MM.1S (cell line): ENCODE measurements around the gene GORASP1.

ENCODE experiments used
- DNase-seq: peaks from one replicate; pipeline ENCODE4 v3.0.0-alpha.2; 2015
- H2AFZ ChIP-seq: fragments of 300-600 bp; sonication (generic); 2 replicates; pipeline ENCODE4 v1.6.0; 2016; ENCODE audit warnings: antibody characterized with exemption, low read length
- H3F3A ChIP-seq: fragments of 300-600 bp; sonication (generic); 2 replicates; pipeline ENCODE4 v1.6.1; 2016; ENCODE audit warnings: mild to moderate bottlenecking, antibody characterized with exemption, low read length, moderate library complexity, mixed read lengths; ENCODE audit not compliant: insufficient read depth
- H3K27ac ChIP-seq: fragments of 300-600 bp; sonication (generic); 2 replicates; pipeline ENCODE4 v1.5.1; 2016; ENCODE audit warnings: mild to moderate bottlenecking, low read length
- H3K27me3 ChIP-seq: fragments of 300-600 bp; sonication (generic); replicated peaks from 2 replicates; pipeline ENCODE4 v1.6.0; 2016; ENCODE audit warnings: low read length; ENCODE audit not compliant: insufficient read depth
- H3K36me3 ChIP-seq: fragments of 300-600 bp; sonication (generic); replicated peaks from 2 replicates; pipeline ENCODE4 v1.6.1; 2016; ENCODE audit warnings: mild to moderate bottlenecking, low read length, mixed read lengths; ENCODE audit not compliant: insufficient read depth
- H3K4me1 ChIP-seq: fragments of 300-600 bp; sonication (generic); 2 replicates; pipeline ENCODE4 v1.6.1; 2016; ENCODE audit warnings: low read length, mixed read lengths
- H3K4me2 ChIP-seq: fragments of 300-600 bp; sonication (generic); 2 replicates; pipeline ENCODE4 v1.6.0; 2016; ENCODE audit warnings: low read depth, low read length
- H3K4me3 ChIP-seq: fragments of 300-600 bp; sonication (generic); 2 replicates; pipeline ENCODE4 v1.5.1; 2016; ENCODE audit warnings: low read length, mixed read lengths
- H3K79me2 ChIP-seq: fragments of 300-600 bp; sonication (generic); 2 replicates; pipeline ENCODE4 v1.6.1; 2016; ENCODE audit warnings: mixed run types, low read length, mixed read lengths
- H3K9ac ChIP-seq: fragments of 300-600 bp; sonication (generic); 2 replicates; pipeline ENCODE4 v1.6.1; 2016; ENCODE audit warnings: low read length, mixed read lengths
- H3K9me2 ChIP-seq: fragments of 300-600 bp; sonication (generic); replicated peaks from 2 replicates; pipeline ENCODE4 v1.6.1; 2016; ENCODE audit warnings: mild to moderate bottlenecking, low read length, mixed read lengths; ENCODE audit not compliant: insufficient read depth
- H3K9me3 ChIP-seq: fragments of 300-600 bp; sonication (generic); replicated peaks from 2 replicates; pipeline ENCODE4 v1.6.1; 2016; ENCODE audit warnings: mild to moderate bottlenecking, low read length, mixed read lengths; ENCODE audit not compliant: insufficient read depth
- H4K20me1 ChIP-seq: fragments of 300-600 bp; sonication (generic); 2 replicates; pipeline ENCODE4 v1.6.1; 2016; ENCODE audit warnings: mild to moderate bottlenecking, low read length, moderate library complexity, mixed read lengths; ENCODE audit not compliant: insufficient read depth
- EZH2 ChIP-seq: fragments of 300-600 bp; sonication (generic); optimal IDR thresholded peaks from 2 replicates; pipeline ENCODE3; 2017; ENCODE audit warnings: low read depth, mild to moderate bottlenecking, antibody characterized with exemption, low read length, mixed read lengths
- EZH2phosphoT487 ChIP-seq: fragments of 300-600 bp; sonication (generic); IDR thresholded peaks from 2 replicates; pipeline ENCODE4 v1.6.1; 2018; ENCODE audit warnings: antibody characterized with exemption, low read length
- TF ChIP-seq, protein P1 (sequence below): fragments of 300-600 bp; sonication (generic); IDR thresholded peaks from 2 replicates; pipeline ENCODE4 v1.5.1; 2016; ENCODE audit warnings: antibody characterized with exemption, low read length, mixed read lengths

GORASP1 gene

DNA sequence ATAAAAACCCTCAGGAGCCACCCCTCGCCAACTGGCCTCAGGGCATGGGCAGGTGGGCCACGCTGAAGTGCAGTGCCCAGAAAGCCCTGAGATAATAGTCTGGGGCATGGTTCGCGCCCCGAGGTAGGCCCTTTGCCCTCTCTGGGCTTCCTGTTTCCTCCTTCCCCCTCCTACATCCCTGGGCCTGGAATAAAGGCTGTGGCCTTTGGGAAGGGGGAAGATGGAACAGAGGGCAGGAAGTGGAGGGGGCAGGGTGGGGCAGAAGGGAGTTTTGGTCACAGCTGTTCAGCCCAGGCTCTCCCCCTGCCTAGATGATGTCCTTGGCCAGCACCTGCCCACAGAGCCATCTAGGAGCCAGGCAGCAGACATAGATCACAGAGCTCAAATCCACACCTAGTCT lies 34.6 kb upstream of the GORASP1 start:
- Histone ChIP-seq H3K27me3 (no peaks in the 10 kb centered on the region), H3F3A (no peaks in the 10 kb centered on the region), H3K9me2 (no peaks in the 10 kb centered on the region), H3K9me3 (no peaks in the 10 kb centered on the region), H2AFZ (no peak overlapping the region), H3K27ac (no peak overlapping the region), H3K4me2 (no peak overlapping the region), H4K20me1 (no peaks in the 10 kb centered on the region), H3K79me2 (peaks cover 14% of the 10 kb centered on the region), H3K9ac (no peak overlapping the region), H3K4me1 (peaks cover 3% of the 10 kb centered on the region), H3K4me3 (no peak overlapping the region), H3K36me3 (peaks cover 2% of the 10 kb centered on the region; the same call in 1 of the 2 replicates)
- TF ChIP-seq EZH2: no peak
- TF ChIP-seq, protein P1, sequence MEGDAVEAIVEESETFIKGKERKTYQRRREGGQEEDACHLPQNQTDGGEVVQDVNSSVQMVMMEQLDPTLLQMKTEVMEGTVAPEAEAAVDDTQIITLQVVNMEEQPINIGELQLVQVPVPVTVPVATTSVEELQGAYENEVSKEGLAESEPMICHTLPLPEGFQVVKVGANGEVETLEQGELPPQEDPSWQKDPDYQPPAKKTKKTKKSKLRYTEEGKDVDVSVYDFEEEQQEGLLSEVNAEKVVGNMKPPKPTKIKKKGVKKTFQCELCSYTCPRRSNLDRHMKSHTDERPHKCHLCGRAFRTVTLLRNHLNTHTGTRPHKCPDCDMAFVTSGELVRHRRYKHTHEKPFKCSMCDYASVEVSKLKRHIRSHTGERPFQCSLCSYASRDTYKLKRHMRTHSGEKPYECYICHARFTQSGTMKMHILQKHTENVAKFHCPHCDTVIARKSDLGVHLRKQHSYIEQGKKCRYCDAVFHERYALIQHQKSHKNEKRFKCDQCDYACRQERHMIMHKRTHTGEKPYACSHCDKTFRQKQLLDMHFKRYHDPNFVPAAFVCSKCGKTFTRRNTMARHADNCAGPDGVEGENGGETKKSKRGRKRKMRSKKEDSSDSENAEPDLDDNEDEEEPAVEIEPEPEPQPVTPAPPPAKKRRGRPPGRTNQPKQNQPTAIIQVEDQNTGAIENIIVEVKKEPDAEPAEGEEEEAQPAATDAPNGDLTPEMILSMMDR: no peak
- no peak for TF ChIP-seq EZH2phosphoT487
- DNase-seq: no peak

DNA sequence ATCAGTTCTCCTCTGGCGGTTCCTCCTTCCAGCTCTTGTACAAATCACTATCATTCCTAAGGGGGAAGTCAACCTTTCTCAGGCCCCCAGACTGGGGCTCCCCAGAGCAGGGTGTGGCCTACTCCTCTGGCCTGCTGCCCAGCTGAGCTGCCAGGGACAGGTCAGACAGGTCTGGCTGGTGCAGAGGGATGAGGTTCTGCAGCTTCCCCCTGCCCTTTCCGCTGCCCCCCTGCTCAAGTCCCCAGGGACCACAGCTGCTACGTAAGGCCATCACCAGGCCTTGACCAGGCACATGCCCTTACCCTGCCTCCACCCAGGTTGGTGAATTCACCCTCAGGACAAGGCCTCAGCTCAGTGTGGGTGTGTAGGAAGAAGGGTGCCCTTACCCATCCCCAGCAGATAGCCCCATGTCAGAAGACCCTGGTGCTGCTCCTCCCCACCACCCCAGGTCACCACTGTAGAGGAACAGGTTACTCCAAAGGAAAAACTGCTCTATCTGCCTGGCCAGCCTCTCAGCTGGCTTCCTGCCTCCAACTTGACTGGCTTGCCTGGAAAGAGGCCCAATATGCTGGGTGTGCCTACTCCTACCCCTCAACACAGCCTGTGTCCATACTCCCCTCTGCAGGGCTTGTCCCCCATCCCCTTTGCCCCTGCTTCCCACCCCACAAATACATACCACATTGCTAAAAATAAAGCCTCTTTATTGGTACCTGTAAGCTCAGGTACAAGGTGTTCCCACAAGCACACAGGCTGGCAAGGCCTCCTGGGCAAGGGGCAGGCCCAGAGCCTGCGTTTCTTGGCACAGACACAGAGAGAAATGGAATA lies 34.0 kb upstream of the GORASP1 start:
- H3K27me3 ChIP-seq: no peaks in the 10 kb centered on the region

DNA sequence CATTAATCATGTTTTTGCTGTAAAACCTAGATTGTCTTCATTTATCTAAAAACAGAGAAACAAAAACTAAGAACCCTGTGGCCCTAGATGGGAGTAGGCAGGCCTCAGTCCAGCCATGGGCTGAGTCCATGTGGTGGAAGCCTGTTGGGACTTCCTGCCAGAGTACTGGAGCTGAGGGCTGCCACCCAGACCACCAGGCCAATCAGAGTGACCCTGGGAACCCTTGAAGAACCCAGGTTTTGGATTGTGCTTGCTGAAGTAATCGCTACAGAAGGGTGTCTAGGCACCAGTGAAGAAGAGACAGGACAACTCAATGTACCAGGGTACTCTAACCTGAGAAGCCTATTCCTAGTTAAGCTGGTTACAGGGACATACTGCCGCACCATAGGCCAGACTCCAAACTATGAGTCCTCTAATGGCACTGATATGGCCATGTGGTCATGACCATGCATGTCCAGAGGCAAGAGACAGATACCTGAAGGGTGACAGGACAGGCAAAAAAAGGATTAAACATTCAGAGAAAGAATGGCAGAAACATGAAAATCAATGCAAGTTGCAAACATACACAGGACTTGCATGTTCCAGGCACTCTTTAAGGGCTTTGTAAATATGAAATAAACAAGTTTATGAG lies 33.0 kb upstream of the GORASP1 start:
- Histone ChIP-seq H3F3A (no peaks in the 10 kb centered on the region), H3K4me3 (no peak overlapping the region), H3K27me3 (no peaks in the 10 kb centered on the region), H3K4me2 (no peak overlapping the region), H4K20me1 (no peaks in the 10 kb centered on the region), H3K27ac (no peak overlapping the region), H3K9me2 (no peaks in the 10 kb centered on the region), H3K9me3 (no peaks in the 10 kb centered on the region), H3K4me1 (no peaks in the 10 kb centered on the region), H3K79me2 (no peaks in the 10 kb centered on the region), H3K9ac (no peak overlapping the region), H3K36me3 (0 out of 2 replicates have a peak, but pooled peaks cover 2% of the 10 kb centered on the region), H2AFZ (no peak overlapping the region)
- TF ChIP-seq EZH2 (no peak), EZH2phosphoT487 (no peak)
- TF ChIP-seq, protein P1: no peak
- no peak for DNase-seq

More for the DNA sequence above, 34.0 kb upstream of the GORASP1 start:
- Histone ChIP-seq H3K9me2 (no peaks in the 10 kb centered on the region), H3K4me2 (no peak overlapping the region), H3K4me3 (no peak overlapping the region), H3K79me2 (0 out of 2 replicates have a peak, but pooled peaks cover 7% of the 10 kb centered on the region), H4K20me1 (no peaks in the 10 kb centered on the region), H2AFZ (no peak overlapping the region), H3K9ac (no peak overlapping the region), H3K27ac (no peak overlapping the region), H3K9me3 (no peaks in the 10 kb centered on the region), H3K4me1 (no peaks in the 10 kb centered on the region), H3K36me3 (peaks cover 2% of the 10 kb centered on the region; the same call in 1 of the 2 replicates), H3F3A (no peaks in the 10 kb centered on the region)
- no peak for DNase-seq
- TF ChIP-seq EZH2 (no peak), EZH2phosphoT487 (no peak)
- TF ChIP-seq, protein P1: no peak
